HepG2 (cell line): Measurements from ENCODE around the gene PID1.

Source experiments
- AGO1 ChIP-seq: fragments of 200-400 bp; formaldehyde crosslinking; IDR thresholded peaks from 2 replicates; pipeline ENCODE4 v1.6.1; 2017; ENCODE audit warnings: mild to moderate bottlenecking, low read depth, low read length, moderate library complexity; ENCODE audit not compliant: poor library complexity, severe bottlenecking
- CBFB ChIP-seq: sonication (generic); formaldehyde crosslinking; IDR thresholded peaks from 2 replicates; pipeline ENCODE4 v1.4.0; 2020; ENCODE audit warnings: missing genetic modification reagents
- DDIT3 ChIP-seq: sonication (generic); formaldehyde crosslinking; IDR thresholded peaks from 2 replicates; pipeline ENCODE4 v1.4.0; 2020; ENCODE audit warnings: mild to moderate bottlenecking, missing genetic modification reagents
- KLF12 ChIP-seq: sonication (generic); formaldehyde crosslinking; IDR thresholded peaks from 2 replicates; pipeline ENCODE4 v1.4.0; 2020; ENCODE audit warnings: missing genetic modification reagents, borderline replicate concordance
- NFKBIZ ChIP-seq: IDR thresholded peaks from 2 replicates; pipeline ENCODE4 v1.6.1; 2018; ENCODE audit warnings: missing genetic modification reagents, missing compliant biosample characterization
- PCBP1 ChIP-seq: fragments of 200-400 bp; formaldehyde crosslinking; IDR thresholded peaks from 2 replicates; pipeline ENCODE4 v1.6.1; 2017; ENCODE audit warnings: mild to moderate bottlenecking, low read depth, low read length, borderline replicate concordance
- TBL1XR1 ChIP-seq: fragments of 150-350 bp; IDR thresholded peaks from 2 replicates; pipeline ENCODE4 v1.6.1; 2014; ENCODE audit warnings: borderline replicate concordance, low read length; ENCODE audit not compliant: partially characterized antibody
- ZNF136 ChIP-seq: sonication (generic); formaldehyde crosslinking; IDR thresholded peaks from 2 replicates; pipeline ENCODE4 v1.8.1; 2022; ENCODE audit warnings: low read depth, mild to moderate bottlenecking, moderate library complexity, missing genetic modification reagents
- ZNF337 ChIP-seq: sonication (generic); formaldehyde crosslinking; IDR thresholded peaks from 2 replicates; pipeline ENCODE4 v1.5.1; 2020; ENCODE audit warnings: missing genetic modification reagents, low read depth, mild to moderate bottlenecking, borderline replicate concordance
- ZNF431 ChIP-seq: sonication (generic); formaldehyde crosslinking; IDR thresholded peaks from 2 replicates; pipeline ENCODE4 v1.9.0; 2022; ENCODE audit warnings: missing genetic modification reagents, low read depth, mild to moderate bottlenecking, borderline replicate concordance

GRCh38 chr2:229178117-229178516 lies 93.0 kb downstream of the PID1 start:
- TF ChIP-seq AGO1 = no peak
- no peak for TF ChIP-seq ZNF337
- TF ChIP-seq CBFB (CRISPR knock-in tag) = no peak
- no peak for TF ChIP-seq ZNF136
- no peak for TF ChIP-seq ZNF431 (CRISPR knock-in tag)
- TF ChIP-seq DDIT3 (CRISPR knock-in tag) = no peak
- no peak for TF ChIP-seq TBL1XR1
- TF ChIP-seq PCBP1 = no peak
- TF ChIP-seq KLF12 (CRISPR knock-in tag) = no peak
- TF ChIP-seq NFKBIZ (CRISPR knock-in tag) = no peak
